ENCODE results near the gene GPAT3. TPM values are rescaled to one million over a fixed set of nuclear protein-coding genes. Genes with fewer than 3 reads are reported as not detected.

Gene GPAT3
- total and polyA plus RNA-seq, 3 donors from 2014 or later, result 5.7 to 16.2 (median 6.4) TPM

- intact Hi-C loops (cut with DNase I; ENCODE audit: low total_unique reads), result no loop called here
- no peaks in the 10 kb centered on the region for H3K36me3 ChIP-seq (ENCODE audit: low read depth, missing control alignments)
- H3K27ac ChIP-seq, result no peak overlapping the region
- no peak for DNase-seq
- H3K9me3 ChIP-seq, result no peaks in the 10 kb centered on the region
- no peak for TF ChIP-seq POLR2A (IDR thresholded peaks at IDR 0.05)
- TF ChIP-seq, protein P1, sequence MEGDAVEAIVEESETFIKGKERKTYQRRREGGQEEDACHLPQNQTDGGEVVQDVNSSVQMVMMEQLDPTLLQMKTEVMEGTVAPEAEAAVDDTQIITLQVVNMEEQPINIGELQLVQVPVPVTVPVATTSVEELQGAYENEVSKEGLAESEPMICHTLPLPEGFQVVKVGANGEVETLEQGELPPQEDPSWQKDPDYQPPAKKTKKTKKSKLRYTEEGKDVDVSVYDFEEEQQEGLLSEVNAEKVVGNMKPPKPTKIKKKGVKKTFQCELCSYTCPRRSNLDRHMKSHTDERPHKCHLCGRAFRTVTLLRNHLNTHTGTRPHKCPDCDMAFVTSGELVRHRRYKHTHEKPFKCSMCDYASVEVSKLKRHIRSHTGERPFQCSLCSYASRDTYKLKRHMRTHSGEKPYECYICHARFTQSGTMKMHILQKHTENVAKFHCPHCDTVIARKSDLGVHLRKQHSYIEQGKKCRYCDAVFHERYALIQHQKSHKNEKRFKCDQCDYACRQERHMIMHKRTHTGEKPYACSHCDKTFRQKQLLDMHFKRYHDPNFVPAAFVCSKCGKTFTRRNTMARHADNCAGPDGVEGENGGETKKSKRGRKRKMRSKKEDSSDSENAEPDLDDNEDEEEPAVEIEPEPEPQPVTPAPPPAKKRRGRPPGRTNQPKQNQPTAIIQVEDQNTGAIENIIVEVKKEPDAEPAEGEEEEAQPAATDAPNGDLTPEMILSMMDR (IDR thresholded peaks at IDR 0.05), result no peak
- H3K4me3 ChIP-seq, result no peak overlapping the region
- WGBS, 2 donors, result 47 to 48% methylated on average over 1 of the region's 1 CpG
- no peaks in the 10 kb centered on the region for H3K4me1 ChIP-seq
- H3K27me3 ChIP-seq, result no peaks in the 10 kb centered on the region
These were observed 22.8 kb downstream of the GPAT3 start for GRCh38 chr4:83558680-83559079.

GRCh38 chr4:83560523-83560922 lies 24.6 kb downstream of the GPAT3 start:
- 81 to 88% methylated on average over 3 of the region's 3 CpGs for WGBS, 2 donors
- no peak overlapping the region for H3K4me3 ChIP-seq
- no peak for TF ChIP-seq POLR2A (IDR thresholded peaks at IDR 0.05)
- TF ChIP-seq, protein P1 (IDR thresholded peaks at IDR 0.05), result no peak
- no peaks in the 10 kb centered on the region for H3K9me3 ChIP-seq
- no peaks in the 10 kb centered on the region for H3K36me3 ChIP-seq (ENCODE audit: low read depth, missing control alignments)
- no peak overlapping the region for H3K27ac ChIP-seq
- no peak for DNase-seq
- H3K27me3 ChIP-seq, result no peaks in the 10 kb centered on the region
- intact Hi-C loops (cut with DNase I; ENCODE audit: low total_unique reads), result no loop called here
- no peaks in the 10 kb centered on the region for H3K4me1 ChIP-seq

- TF ChIP-seq POLR2A (IDR thresholded peaks at IDR 0.05), result no peak
- TF ChIP-seq, protein P1 (IDR thresholded peaks at IDR 0.05), result no peak
- Histone ChIP-seq H3K36me3 (ENCODE audit: low read depth, missing control alignments) (no peaks in the 10 kb centered on the region), H3K4me3 (no peak overlapping the region), H3K4me1 (no peaks in the 10 kb centered on the region), H3K27ac (no peak overlapping the region), H3K27me3 (no peaks in the 10 kb centered on the region), H3K9me3 (no peaks in the 10 kb centered on the region)
- DNase-seq, result peak; percentile 25
- intact Hi-C loops (cut with DNase I; ENCODE audit: low total_unique reads), result no loop called here
- 46 to 66% methylated on average over 2 of the region's 2 CpGs for WGBS, 2 donors
These were observed 25.5 kb downstream of the GPAT3 start for GRCh38 chr4:83561381-83561780.

DNA sequence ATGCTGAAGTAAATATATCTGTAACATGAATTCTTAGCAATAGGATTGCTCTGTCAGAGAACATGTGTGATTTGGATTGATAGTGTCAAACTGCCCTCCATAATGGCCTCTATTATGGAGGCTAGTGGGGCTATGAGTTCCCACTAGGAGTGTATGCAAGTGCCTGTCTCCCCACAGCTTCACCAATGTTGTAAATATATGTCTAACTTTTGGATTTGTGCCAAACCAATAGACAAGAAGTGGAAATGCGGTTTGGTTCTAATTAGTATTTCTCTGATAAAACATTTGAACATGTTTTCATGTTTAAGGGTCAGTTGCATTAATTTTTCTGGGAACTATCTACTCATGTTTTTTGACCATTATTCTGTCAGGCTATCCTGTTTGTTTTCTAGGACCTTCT lies 28.1 kb downstream of the GPAT3 start:
- H3K27ac ChIP-seq, result no peak overlapping the region
- no peaks in the 10 kb centered on the region for H3K27me3 ChIP-seq
- TF ChIP-seq POLR2A (IDR thresholded peaks at IDR 0.05), result no peak
- TF ChIP-seq, protein P1 (IDR thresholded peaks at IDR 0.05), result no peak
- 55 to 61% methylated on average over 1 of the region's 1 CpG for WGBS, 2 donors
- no peaks in the 10 kb centered on the region for H3K36me3 ChIP-seq (ENCODE audit: low read depth, missing control alignments)
- intact Hi-C loops (cut with DNase I; ENCODE audit: low total_unique reads), result no loop called here
- DNase-seq, result no peak
- no peaks in the 10 kb centered on the region for H3K4me1 ChIP-seq
- no peak overlapping the region for H3K4me3 ChIP-seq
- no peaks in the 10 kb centered on the region for H3K9me3 ChIP-seq

GRCh38 chr4:83568062-83568461 lies 32.2 kb downstream of the GPAT3 start:
- TF ChIP-seq POLR2A (IDR thresholded peaks at IDR 0.05), result no peak
- TF ChIP-seq, protein P1 (IDR thresholded peaks at IDR 0.05), result no peak
- no peaks in the 10 kb centered on the region for H3K27me3 ChIP-seq
- no peaks in the 10 kb centered on the region for H3K4me1 ChIP-seq
- no peak overlapping the region for H3K4me3 ChIP-seq
- WGBS, 2 donors, result 65 to 81% methylated on average over 3 of the region's 3 CpGs
- no peaks in the 10 kb centered on the region for H3K36me3 ChIP-seq (ENCODE audit: low read depth, missing control alignments)
- no peak overlapping the region for H3K27ac ChIP-seq
- intact Hi-C loops (cut with DNase I; ENCODE audit: low total_unique reads), result no loop called here
- H3K9me3 ChIP-seq, result no peaks in the 10 kb centered on the region
- no peak for DNase-seq

All from testis (tissue), 3 donors.